ENCODE results near the gene HLA-G.
"Not testable (repeated sequence)": the region's sequence is repeated elsewhere in the genome, so short reads cannot be mapped to it uniquely, and the experiment has no call there.

Gene HLA-G

DNA sequence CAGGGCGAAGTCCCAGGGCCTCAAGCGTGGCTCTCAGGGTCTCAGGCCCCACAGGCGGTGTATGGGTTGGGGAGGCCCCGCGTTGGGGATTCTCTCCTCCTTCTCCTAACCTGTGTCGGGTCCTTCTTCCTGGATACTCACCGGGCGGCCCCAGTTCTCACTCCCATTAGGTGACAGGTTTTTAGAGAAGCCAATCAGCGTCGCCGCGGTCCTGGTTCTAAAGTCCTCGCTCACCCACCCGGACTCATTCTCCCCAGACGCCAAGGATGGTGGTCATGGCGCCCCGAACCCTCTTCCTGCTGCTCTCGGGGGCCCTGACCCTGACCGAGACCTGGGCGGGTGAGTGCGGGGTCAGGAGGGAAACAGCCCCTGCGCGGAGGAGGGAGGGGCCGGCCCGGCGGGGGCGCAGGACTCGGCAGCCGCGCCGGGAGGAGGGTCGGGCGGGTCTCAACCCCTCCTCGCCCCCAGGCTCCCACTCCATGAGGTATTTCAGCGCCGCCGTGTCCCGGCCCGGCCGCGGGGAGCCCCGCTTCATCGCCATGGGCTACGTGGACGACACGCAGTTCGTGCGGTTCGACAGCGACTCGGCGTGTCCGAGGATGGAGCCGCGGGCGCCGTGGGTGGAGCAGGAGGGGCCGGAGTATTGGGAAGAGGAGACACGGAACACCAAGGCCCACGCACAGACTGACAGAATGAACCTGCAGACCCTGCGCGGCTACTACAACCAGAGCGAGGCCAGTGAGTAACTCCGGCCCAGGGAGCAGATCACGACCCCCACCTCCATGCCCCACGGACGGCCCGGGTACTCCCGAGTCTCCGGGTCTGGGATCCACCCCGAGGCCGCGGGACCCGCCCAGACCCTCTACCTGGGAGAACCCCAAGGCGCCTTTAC is at the start of gene HLA-G:
Gene HLA-G (plus strand): TSS at position 247 of the 892 bp plus-strand sequence. CDS start 20 bp downstream, at position 267.
- DNase-seq = no peak

DNA sequence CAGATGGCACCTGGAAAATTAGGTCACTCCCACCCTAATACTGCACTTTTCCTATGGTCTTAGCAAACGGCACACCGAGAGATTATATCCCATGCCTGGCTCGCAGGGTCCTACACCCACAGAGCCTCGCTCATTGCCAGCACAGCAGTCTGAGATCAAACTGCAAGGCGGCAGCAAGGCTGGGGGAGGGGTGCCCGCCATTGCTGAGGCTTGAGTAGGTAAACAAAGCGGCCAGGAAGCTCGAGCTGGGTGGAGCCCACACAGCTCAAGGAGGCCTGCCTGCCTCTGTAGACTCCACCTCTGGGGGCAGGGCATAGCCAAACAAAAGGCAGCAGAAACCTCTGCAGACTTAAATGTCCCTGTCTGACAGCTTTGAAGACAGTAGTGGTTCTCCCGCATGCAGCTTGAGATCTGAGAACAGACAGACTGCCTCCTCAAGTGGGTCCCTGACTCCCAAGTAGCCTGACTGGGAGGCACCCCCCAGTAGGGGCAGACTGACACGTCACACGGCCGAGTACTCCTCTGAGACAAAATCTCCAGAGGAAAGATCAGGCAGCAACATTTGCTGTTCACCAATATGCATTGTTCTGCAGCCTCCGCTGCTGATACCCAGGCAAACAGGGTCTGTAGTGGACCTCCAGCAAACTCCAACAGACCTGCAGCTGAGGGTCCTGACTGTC is 47.5 kb upstream of the HLA-G start:
- DNase-seq = not testable (repeated sequence)

DNA sequence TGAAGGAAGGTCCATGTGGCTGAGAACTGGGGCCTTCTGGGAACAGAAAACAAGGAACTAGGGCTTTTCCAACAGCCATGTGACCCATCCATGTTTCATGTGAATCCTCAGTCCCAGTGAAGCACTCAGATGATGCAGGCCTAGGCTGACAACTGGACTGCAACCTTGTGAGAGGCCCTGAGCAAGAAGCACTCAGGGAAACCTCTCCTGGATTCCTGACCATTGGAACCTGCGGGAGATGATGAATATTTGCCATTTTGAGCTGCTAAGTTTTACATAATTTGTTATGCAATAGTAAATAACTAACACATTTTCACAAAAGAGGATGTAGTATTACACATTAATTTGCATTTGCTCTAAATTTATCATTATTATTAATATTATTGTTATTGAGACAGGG is 38.4 kb upstream of the HLA-G start:
- DNase-seq = no peak

DNA sequence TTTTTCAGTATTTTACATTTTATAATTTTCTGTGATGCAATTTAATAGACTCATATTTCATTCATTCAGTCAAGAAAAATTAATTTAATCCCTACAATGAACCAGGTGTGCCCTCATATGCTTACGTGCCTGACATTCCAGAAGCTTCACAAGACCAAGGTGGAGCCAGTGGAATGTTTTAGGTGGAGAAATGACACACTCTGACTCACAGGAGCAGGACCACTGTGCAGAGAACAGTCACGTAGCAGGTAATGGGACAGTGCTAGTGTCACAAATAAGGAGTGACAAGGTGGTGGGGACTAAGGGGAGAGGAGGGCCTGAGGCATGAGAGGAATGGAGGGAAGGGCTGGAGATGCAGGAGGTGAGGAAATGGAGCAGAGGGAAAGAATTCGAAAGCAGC is 37.0 kb upstream of the HLA-G start:
- DNase-seq = no peak

DNA sequence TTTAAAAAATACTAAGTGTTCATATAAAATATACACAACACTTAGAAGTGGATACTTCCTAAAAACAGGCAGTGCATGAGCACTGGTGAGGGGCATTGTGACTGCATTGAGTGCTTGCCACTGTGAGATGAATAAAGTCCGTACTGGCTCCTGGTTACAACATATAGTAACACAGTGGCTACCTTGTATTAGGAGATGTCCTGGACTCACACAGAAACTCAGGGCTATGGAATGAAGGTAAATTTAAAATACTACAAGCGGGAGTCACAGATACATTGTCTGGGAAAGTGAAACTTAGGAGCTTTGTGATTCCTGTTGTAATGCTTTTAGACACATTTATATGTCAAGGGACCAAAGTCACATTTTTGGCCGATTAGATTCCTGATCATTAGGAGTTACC is 36.5 kb upstream of the HLA-G start:
- DNase-seq = no peak

DNA sequence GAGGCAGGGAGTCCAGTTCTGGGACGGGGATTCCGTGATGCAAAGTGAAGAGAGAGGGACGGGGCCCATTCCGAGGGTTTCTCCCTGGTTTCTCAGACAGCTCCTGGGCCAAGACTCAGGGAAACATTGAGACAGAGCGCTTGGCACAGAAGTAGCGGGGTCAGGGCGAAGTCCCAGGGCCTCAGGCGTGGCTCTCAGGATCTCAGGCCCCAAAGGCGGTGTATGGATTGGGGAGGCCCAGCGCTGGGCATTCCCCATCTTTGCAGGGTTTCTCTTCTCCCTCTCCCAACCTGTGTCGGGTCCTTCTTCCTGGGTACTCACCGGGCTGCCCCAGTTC is 35.9 kb upstream of the HLA-G start:
- DNase-seq = no peak

DNA sequence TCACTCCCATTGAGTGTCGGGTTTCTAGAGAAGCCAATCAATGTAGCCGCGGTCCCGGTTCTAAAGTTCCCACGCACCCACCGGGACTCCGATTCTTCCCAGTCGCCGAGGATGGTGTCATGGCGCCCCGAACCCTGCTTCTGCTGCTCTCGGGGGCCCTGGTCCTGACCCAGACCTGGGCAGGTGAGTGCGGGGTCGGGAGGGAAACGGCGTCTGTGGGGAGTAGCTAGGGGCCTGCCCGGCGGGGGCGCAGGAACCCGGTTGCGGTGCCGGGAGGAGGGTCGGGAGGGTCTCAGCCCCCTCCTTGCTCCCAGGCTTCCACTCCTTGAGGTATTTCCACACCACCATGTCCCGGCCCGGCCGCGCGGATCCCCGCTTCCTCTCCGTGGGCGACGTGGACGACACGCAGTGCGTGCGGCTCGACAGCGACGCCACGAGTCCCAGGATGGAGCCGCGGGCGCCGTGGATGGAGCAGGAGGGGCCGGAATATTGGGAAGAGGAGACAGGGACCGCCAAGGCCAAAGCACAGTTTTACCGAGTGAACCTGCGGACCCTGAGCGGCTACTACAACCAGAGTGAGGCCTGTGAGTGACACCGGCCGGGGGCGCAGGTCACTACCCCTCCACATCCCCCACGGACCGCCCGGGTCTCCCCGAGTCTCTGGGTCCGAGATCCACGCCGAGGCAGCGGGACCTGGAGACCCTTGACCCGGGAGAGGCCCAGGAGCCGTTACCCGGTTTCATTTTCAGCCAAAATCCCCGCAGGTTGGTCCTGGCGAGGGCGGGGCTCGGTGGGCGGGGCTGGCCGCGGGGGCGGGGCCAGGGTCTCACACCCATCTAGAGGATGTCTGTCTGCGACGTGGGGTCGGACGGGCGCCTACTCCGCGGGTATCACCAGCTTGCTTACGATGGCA is 35.2 kb upstream of the HLA-G start:
- no peak for DNase-seq

DNA sequence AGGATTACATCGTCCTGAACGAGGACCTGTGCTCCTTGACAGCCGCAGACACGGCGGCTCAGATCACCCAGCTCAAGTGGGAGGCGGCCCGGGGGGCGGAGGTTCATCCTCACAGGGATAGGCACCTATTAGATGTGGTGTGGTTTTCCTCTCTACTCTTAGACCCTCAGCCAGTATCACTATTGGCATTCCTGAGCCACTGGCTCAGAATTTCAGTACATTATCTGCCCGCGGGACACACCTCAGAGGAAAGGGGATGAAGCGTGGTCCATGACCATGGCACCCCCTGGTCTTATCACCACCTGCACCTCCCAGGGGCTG is 34.6 kb upstream of the HLA-G start:
- DNase-seq = no peak

DNA sequence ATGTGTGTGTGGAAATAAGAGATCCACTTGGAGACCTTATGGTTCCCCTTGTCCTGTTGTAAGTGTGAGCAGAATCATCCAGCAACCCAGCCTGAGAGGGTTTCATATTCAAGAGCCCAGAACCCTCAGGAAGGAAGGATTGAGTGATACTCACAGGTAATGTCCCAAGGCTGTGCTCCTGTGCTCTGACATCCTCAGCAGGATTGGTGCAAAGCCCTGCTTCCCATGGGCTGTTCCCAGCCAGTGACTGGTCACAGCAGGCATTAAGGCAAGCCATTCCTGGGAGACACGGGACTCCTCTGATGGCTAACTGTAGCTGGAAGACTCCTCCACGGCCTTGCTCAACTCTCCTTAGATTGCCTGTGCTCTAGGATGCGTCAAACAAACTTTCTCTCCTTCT is 33.8 kb upstream of the HLA-G start:
- no peak for DNase-seq

DNA sequence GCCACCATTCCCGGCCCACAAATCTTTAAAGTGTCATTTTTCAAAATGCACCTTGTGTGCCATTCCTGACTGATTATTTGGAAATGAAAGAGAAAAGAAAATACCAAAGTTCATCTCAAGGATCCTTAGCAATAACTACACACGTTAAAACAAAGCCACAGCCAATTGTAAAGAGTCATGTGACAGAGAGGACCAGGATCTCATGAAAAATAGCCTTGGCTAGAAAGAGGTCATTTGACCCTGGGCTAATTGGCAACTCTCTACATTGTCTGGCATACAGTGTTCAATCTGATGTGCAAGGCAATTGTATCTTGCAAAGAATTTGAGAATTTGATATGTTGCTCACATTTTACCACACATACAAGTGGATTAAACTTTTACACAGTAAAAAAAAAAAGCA is 31.6 kb upstream of the HLA-G start:
- DNase-seq = no peak

DNA sequence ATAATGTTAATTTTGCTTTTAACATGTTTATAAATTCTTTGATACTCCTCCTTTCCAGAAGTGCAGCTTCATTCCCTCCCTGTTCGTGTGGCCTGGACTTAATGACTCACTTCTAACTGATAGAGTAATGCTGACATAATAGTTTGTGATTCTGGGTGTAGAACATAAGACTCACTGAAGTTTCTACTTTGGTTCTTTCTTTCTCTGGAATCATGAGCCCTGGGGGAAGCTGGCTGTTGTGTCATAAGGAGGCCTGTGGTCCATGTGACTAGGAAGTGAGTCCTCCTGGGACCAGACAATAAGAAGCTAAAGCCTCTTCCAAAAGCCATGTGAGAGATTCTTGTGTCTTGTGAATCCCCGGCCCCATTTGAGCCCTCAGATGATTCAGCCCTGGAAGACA is 30.5 kb upstream of the HLA-G start:
- no peak for DNase-seq

DNA sequence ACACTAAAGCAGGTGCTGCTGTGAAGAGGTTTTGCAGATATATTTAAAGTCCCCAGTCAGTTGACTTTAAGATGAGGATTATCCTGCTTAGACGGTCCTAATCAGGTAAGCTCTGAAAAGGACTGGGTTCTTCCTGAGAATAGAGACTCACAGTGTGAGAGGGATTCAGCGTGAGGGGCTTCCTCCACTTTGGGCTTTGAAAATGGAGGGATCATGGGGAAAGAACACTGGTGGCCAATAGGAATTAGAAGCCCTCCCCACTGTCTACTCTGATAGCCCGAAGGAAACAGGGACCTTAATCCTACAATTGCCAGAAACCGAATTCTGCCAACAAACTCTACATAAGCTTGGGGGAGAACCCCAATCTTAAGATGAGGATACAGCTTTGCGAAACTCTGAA is 29.7 kb upstream of the HLA-G start:
- DNase-seq = no peak

DNA sequence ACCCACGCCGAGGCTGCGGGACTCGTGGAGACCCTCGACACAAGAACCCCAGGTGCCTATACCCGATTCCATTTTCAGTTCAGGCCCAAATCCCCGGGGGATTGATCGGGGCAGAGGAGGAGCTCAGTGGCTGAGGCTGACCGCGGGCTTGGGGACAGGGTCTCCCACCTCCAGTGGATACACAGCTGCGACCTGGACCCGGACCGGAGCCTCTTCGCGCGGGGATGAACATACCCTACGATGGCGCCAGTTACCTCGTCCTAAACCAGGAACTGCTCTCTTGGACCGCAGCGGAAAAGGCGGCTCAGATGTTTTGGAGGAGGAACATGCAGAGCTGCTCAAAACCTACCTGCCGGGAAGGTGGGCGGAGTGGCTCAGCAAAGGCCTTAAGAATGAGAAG is 27.4 kb upstream of the HLA-G start:
- no peak for DNase-seq

DNA sequence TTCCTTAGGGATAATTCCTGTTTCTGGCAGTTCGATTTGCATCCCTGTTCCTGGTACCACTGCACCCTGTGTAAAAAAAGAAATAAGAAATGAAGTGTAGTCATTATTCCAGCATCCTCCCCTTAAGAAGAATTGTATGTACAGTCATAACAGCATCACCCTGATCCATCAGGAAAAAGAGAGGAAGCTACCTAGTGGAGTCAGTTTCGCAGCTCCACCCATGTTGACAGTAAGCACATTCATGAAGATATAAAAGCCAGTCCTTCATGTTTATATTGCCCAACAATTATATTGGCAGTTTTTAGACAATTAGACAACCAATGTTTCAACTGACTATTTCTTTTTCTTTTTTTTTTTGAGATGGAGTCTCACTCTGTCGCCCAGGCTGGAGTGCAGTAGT is 21.2 kb upstream of the HLA-G start:
- no peak for DNase-seq

DNA sequence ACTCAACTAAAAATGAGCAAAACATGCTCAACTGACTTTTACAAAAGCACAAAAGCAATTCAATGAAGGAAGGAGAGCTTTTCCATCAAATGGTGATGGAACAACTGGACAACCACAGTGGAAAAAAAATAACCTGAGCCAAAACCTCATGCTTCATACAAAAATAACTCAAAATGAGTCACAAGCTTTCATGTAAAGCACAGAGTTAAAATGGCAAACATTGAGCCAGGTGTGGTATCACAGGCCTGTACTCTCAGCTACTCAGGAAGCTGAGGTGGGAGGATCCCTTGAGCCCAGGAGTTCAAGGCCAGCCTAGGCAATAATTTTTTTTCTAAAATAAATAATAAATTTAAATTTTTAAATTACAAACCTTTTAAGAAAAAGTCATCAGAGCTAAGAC is 18.4 kb upstream of the HLA-G start:
- no peak for DNase-seq

DNA sequence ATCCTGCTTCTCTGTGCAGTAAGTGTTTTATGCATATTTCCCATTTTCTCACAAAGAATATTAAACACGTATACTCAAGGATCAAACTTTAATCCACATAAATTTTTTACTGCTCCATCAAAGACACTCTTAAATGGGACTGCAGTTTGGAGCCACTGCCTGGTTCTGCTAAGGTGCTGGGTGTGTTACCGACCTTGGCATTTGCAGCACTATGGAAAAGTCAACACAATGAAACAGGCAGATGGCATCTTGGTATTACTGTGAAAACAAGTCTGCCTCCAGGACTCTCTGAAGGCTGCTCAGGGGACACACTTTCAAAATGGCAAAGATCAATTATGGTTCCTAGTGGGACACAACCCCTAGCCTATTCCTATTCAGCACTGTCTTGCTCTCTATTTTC is 17.3 kb upstream of the HLA-G start:
- no peak for DNase-seq

DNA sequence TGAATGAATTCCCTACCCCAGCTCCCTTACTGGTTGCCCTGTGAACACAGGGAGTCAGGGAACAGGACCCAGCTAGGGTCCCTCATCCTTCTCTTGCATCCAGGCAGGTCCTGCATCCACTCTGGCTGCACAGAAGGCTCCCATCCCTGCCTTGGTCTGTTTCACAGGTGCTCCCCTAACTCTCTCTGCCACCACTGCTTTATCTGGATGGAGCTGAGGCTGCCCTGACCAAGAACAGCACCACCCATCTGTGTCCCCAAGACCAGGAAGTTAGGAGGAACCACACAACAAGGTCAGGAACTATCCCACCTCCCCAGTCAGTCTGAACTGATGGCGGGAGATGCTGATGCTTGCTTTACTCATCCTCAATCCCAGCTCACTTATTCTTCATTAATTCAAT is 16.2 kb upstream of the HLA-G start:
- DNase-seq = no peak

DNA sequence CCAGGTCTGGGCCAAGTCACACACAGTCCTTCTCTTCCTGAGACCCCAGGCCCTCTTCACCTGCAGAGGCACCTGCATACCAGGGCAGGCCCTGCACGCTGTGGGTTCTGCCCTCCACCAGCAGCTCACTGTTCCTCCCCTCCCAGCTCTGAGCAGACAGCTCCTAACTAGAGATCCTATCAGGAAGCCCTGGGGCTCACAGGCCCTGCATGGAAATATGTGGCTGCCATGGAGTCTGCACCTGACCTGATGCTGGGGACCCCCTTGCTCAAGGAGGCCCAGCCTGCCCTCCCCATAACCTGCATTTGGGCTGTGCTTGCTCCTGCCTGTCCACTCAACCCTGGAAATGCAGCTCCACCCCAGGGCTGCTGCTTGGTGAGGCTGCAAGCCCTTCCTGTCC is 14.6 kb upstream of the HLA-G start:
- DNase-seq = no peak

DNA sequence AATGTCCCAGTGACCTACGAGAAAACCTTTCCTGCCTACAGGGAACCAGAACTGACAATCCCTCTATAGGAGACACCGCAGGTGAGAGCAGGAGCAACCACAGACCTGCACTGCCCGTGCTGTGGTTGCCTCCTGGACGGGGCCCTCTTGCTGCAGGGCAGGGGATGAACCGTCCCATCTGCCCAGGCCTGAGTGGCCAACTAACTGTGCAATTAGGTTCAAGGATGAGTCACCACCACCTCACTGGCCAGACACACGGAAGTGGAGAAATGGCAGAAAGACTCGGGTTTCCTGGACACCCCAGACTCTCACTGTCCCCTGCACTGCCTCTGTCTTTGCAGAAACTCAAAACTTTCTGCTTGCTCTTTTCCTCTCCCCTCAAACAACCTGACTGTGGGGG is 13.8 kb upstream of the HLA-G start:
- DNase-seq = no peak

DNA sequence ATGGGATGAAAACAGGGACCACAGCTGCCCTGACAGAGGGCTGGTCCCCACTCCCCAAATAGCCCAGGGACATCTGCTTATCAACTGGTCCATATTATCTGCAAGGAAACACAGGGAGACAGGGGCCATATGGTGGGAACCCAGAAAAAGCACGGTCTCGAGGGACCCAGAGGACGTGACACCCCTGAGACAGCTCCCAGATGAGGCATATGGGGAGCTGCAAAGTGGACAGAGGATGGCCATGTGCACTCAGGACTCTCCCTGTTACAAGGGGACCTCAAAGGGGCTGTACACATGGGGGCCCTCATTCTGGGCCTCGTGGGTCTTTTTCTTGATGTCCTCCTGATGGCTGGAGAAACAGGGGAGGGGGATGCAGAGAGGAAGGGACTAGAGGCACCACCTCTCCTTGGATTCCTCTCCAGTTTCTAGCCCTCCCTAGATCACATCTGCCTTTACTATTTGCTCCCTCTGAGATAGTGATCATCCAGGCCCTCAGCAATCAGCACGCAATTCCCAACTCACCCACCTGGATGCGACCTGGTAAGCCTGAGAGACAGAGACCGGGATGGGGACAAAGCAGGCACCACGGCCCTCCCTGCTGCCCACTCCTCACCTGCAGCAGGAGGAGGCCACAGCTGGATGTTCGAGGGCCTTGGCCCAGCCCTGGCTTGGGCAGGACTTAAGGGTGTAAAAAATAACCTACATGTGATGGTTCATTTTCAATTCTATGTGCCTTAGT is 13.1 kb upstream of the HLA-G start:
- no peak for DNase-seq

DNA sequence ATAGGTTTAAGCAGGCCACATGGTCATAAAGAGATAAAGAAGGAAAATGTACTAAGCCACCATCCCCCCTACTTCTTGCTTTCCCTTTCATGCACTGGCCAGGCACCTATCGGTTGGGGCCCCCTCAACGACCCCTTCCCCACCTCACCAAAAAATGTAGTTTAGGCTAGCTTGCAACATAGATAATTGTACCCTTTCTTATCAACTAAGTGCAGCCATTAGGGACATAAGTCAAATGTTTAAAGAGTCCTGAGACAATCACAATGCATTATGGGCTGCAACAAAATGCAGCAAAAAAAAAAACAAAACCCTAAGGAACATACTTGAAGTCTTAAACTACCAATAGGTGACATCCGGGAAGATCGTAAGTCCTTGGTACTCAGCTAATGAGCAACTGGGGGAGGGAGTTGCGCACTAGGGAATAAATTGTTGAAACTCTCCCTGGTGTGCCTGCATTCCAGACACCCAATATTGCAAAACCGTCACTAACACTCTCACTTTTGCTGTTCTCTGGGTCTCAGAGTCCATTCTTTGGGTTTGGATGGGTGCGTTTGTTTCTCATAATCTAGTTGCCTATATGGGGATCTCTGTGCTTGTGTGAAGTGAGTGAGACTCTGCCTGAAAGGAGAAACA is 12.4 kb upstream of the HLA-G start:
- no peak for DNase-seq

DNA sequence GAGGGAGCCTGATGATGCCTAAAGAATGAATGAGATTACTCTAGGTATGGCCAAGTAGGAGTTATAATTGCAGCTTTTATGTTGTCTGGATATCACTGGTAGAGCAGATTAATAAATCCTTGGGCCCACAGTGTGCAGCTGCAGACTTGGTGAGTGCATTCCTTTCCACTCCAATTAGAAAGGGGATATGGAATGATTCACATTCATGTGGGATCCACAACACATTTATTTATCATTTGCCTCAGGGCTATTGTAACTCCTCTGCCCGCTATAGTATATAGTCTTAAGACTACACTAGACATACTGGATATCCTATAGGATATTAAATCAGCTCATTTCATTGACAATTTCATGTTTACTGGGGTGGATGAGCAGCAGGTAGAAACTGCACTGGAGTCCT is 11.6 kb upstream of the HLA-G start:
- DNase-seq = no peak

DNA sequence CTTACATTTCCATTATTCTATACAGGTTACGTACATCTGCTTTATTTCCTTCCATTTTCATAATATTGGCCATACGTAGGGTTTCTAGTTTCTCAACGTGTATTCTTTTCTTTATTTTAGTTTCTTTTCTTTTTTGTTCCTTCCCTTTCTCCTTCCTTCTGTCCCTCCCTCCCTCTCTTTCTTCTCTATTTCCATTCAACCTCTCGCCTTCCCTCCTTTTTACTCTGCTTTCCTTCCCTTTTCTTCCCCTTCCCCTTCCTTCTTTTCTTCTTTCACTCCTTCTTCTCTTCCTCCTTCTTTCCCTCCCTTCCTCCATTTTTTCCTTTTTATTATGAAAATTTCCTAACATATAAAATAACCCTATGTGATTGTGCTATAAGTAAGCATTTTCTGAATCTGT is 8.7 kb upstream of the HLA-G start:
- no peak for DNase-seq

All from NCI-H1930 (cell line).